ENCODE measurements around the gene LEPR. TPM values are rescaled to one million over a fixed set of nuclear protein-coding genes. Genes with fewer than 3 reads are reported as not detected.

Gene LEPR
- total RNA-seq, 1 experiment from 2014 or later, result 5.3 TPM

GRCh38 chr1:65421351-65422025, 1.0 kb downstream of the LEPR start:
- DNase-seq (ENCODE audit: low spot score) (no peak), ATAC-seq (no peak)
- ChIA-PET POLR2A (interaction anchor here (0.6 kb wide), 1 partner anchor 336 kb away, joined by 4 read pairs; no protein-coding TSS in a partner anchor), CTCF (interaction anchor here (0.9 to 1.0 kb wide), 2 partner anchors 38 to 186 kb away, joined by 4 read pairs; no protein-coding TSS in a partner anchor)
- TF ChIP-seq ATF6 (CRISPR knock-in tag; IDR thresholded peaks at IDR 0.05) (no peak), SP1 (CRISPR knock-in tag; conservative IDR thresholded peaks at IDR 0.05) (no peak), JUN (CRISPR knock-in tag; IDR thresholded peaks at IDR 0.05) (no peak), ZSCAN18 (CRISPR knock-in tag; IDR thresholded peaks at IDR 0.05) (no peak), PRDM15 (CRISPR knock-in tag; IDR thresholded peaks at IDR 0.05) (no peak), USF2 (CRISPR knock-in tag; IDR thresholded peaks at IDR 0.05) (no peak), ZNF396 (CRISPR knock-in tag; IDR thresholded peaks at IDR 0.05; ENCODE audit: borderline replicate concordance) (no peak), MXD4 (CRISPR knock-in tag; IDR thresholded peaks at IDR 0.05; ENCODE audit: borderline replicate concordance) (no peak), E2F1 (CRISPR knock-in tag; IDR thresholded peaks at IDR 0.05) (no peak), ZBTB43 (CRISPR knock-in tag; IDR thresholded peaks at IDR 0.05) (no peak), KAT7 (CRISPR knock-in tag; IDR thresholded peaks at IDR 0.05; ENCODE audit: borderline replicate concordance) (no peak), IRF1 (CRISPR knock-in tag; IDR thresholded peaks at IDR 0.05) (no peak), NR1H2 (CRISPR knock-in tag; IDR thresholded peaks at IDR 0.05) (no peak), ZMAT4 (CRISPR knock-in tag; IDR thresholded peaks at IDR 0.05) (no peak), AR (CRISPR knock-in tag; IDR thresholded peaks at IDR 0.05) (no peak), FOXP4 (CRISPR knock-in tag; IDR thresholded peaks at IDR 0.05) (no peak), RELA (CRISPR knock-in tag; IDR thresholded peaks at IDR 0.05; ENCODE audit: borderline replicate concordance) (no peak), FOXP1 (CRISPR knock-in tag; IDR thresholded peaks at IDR 0.05; ENCODE audit: borderline replicate concordance) (no peak), ZNF423 (CRISPR knock-in tag; IDR thresholded peaks at IDR 0.05) (no peak), ZNF416 (CRISPR knock-in tag; IDR thresholded peaks at IDR 0.05) (no peak)
- no peaks in the 10 kb centered on the region for H3K27me3 Mint-ChIP-seq (ENCODE audit: low read depth)
- H3K36me3 Mint-ChIP-seq, result peaks cover 13% of the 10 kb centered on the region
- H3K9me3 Mint-ChIP-seq, result peaks cover 7% of the 10 kb centered on the region
- H3K4me1 Mint-ChIP-seq, result peaks cover 49% of the 10 kb centered on the region
- H3K27ac Mint-ChIP-seq, result no peak overlapping the region
- H3K4me3 Mint-ChIP-seq, result no peak overlapping the region

Measured in WTC11 (cell line).